CD4-positive, CD25-positive, alpha-beta regulatory T cell (primary cell): ENCODE measurements around the gene SHC4. TPM values are rescaled to one million over a fixed set of nuclear protein-coding genes. Genes with fewer than 3 reads are reported as not detected.

ENCODE experiments used
- ATAC-seq, 2 donors: fragments of 150-1000 bp; cut with Tn5 transposase; one replicate each; pipeline ENCODE4 v1.10.0; 2021; ENCODE audit warnings: low read depth in 2 of 2, moderate number of reproducible peaks in 2 of 2, moderate library complexity in 1 of 2
- DNase-seq, 3 donors: peaks; one replicate each; pipeline versions ENCODE4 v3.0.0 to v3.0.0-alpha.2; 2012 to 2022; ENCODE audit warnings: mixed read lengths in 1 of 3
- H3K27ac ChIP-seq: one replicate; pipeline ENCODE4 v1.7.0; 2013; ENCODE audit warnings: mild to moderate bottlenecking, low read length; ENCODE audit not compliant: insufficient read depth, poor library complexity, severe bottlenecking
- H3K27me3 ChIP-seq: one replicate; pipeline ENCODE4 v1.7.0; 2013; ENCODE audit warnings: low read length; ENCODE audit not compliant: control insufficient read depth, insufficient read depth
- H3K36me3 ChIP-seq: one replicate; pipeline ENCODE4 v1.7.0; 2013; ENCODE audit warnings: mild to moderate bottlenecking, low read length, moderate library complexity; ENCODE audit not compliant: control insufficient read depth, insufficient read depth
- H3K4me1 ChIP-seq: 2 replicates; pipeline ENCODE4 v1.7.0; 2013; ENCODE audit warnings: mild to moderate bottlenecking, low read length; ENCODE audit not compliant: insufficient read depth, control insufficient read depth, poor library complexity, severe bottlenecking
- H3K4me3 ChIP-seq: one replicate; pipeline ENCODE4 v1.7.0; 2013; ENCODE audit warnings: low read depth, mild to moderate bottlenecking, low read length, moderate library complexity
- H3K9me3 ChIP-seq, 2 experiments: 1 replicate in 1 of 2; 2 replicates in 1 of 2; pipeline ENCODE4 v1.7.0; 2013; ENCODE audit warnings: low read length in 2 of 2, mild to moderate bottlenecking in 1 of 2, moderate library complexity in 1 of 2; ENCODE audit not compliant: control insufficient read depth in 2 of 2
- H3K27ac Mint-ChIP-seq, 3 donors: one replicate each; pipeline ENCODE4 v1.8.0; 2020 to 2022; ENCODE audit warnings: mild to moderate bottlenecking in 3 of 3, mixed read lengths in 3 of 3, moderate library complexity in 2 of 3
- H3K27me3 Mint-ChIP-seq: one replicate; pipeline ENCODE4 v1.8.0; 2022; ENCODE audit warnings: mild to moderate bottlenecking, mixed read lengths
- H3K36me3 Mint-ChIP-seq: one replicate; pipeline ENCODE4 v1.8.0; 2020; ENCODE audit warnings: mixed read lengths
- H3K4me1 Mint-ChIP-seq, 4 donors: one replicate each; pipeline ENCODE4 v1.8.0; 2020 to 2022; ENCODE audit warnings: mixed read lengths in 4 of 4, mild to moderate bottlenecking in 1 of 4
- H3K4me3 Mint-ChIP-seq, 4 donors: one replicate each; pipeline ENCODE4 v1.8.0; 2020 to 2022; ENCODE audit warnings: mild to moderate bottlenecking in 4 of 4, mixed read lengths in 4 of 4, moderate library complexity in 3 of 4
- H3K9me3 Mint-ChIP-seq, 7 donors: one replicate each; pipeline ENCODE4 v1.8.0; 2020 to 2022; ENCODE audit warnings: mixed read lengths in 7 of 7, mild to moderate bottlenecking in 3 of 7, moderate library complexity in 2 of 7
- polyA plus RNA-seq, 4 donors: library from polyadenylated mRNA; unstranded; fragments of 300-500 nt; fragmentation: Illumina TruSeq; gene quantifications; one replicate each; pipeline ENCODE4 v1.2.3, GENCODE V29; 2021
- total RNA-seq: library from RNA; stranded (reverse); gene quantifications from one replicate; pipeline ENCODE4 v1.2.3, GENCODE V29; 2022

Gene SHC4
- total and polyA plus RNA-seq, 5 donors from 2014 or later: not detected

- H3K4me3 ChIP-seq: no peak overlapping the region
- H3K27ac ChIP-seq: no peak overlapping the region
- Mint-ChIP-seq H3K4me3 (no peak overlapping the region), H3K36me3 (peaks cover 6% of the 10 kb centered on the region), H3K27ac (no peak overlapping the region), H3K9me3 (no peaks in the 10 kb centered on the region), H3K4me1 (peaks cover 0 to 6% (median 0%) of the 10 kb centered on the region in 4 donors), H3K27me3 (no peaks in the 10 kb centered on the region)
- no peaks in the 10 kb centered on the region for H3K9me3 ChIP-seq
- no peaks in the 10 kb centered on the region for H3K4me1 ChIP-seq
- DNase-seq: no peak
- H3K27me3 ChIP-seq: peaks cover 1% of the 10 kb centered on the region
- H3K36me3 ChIP-seq: peaks cover 9% of the 10 kb centered on the region
- ATAC-seq: no peak
Observed at GRCh38 chr15:48986240-48986639, 22.5 kb upstream of the SHC4 start.

GRCh38 chr15:48985516-48985915 is 21.8 kb upstream of the SHC4 start:
- no peaks in the 10 kb centered on the region for H3K9me3 Mint-ChIP-seq
- ATAC-seq: no peak

GRCh38 chr15:48984811-48985352 is 21.2 kb upstream of the SHC4 start:
- Histone ChIP-seq H3K27ac (no peak overlapping the region), H3K4me1 (no peaks in the 10 kb centered on the region), H3K36me3 (peaks cover 3% of the 10 kb centered on the region), H3K27me3 (peaks cover 5% of the 10 kb centered on the region), H3K4me3 (no peak overlapping the region), H3K9me3 (no peaks in the 10 kb centered on the region)
- Mint-ChIP-seq H3K36me3 (no peaks in the 10 kb centered on the region), H3K27ac (no peak overlapping the region), H3K9me3 (no peaks in the 10 kb centered on the region), H3K4me3 (no peak overlapping the region), H3K4me1 (no peaks in the 10 kb centered on the region), H3K27me3 (peaks cover 5% of the 10 kb centered on the region)
- no peak for DNase-seq
- no peak for ATAC-seq

More at GRCh38 chr15:48985516-48985915, 21.8 kb upstream of the SHC4 start:
- Histone ChIP-seq H3K9me3 (no peaks in the 10 kb centered on the region), H3K27ac (no peak overlapping the region), H3K4me1 (no peaks in the 10 kb centered on the region), H3K36me3 (peaks cover 6% of the 10 kb centered on the region), H3K27me3 (peaks cover 5% of the 10 kb centered on the region), H3K4me3 (no peak overlapping the region)
- H3K27me3 Mint-ChIP-seq: no peaks in the 10 kb centered on the region
- H3K4me3 Mint-ChIP-seq: no peak overlapping the region
- H3K27ac Mint-ChIP-seq: no peak overlapping the region
- no peak for DNase-seq
- H3K36me3 Mint-ChIP-seq: peaks cover 3% of the 10 kb centered on the region
- peaks cover 0 to 3% (median 0%) of the 10 kb centered on the region in 4 donors for H3K4me1 Mint-ChIP-seq

GRCh38 chr15:48984021-48984710 is 20.4 kb upstream of the SHC4 start:
- Mint-ChIP-seq H3K27me3 (peaks cover 9% of the 10 kb centered on the region), H3K36me3 (no peaks in the 10 kb centered on the region), H3K9me3 (no peaks in the 10 kb centered on the region), H3K27ac (no peak overlapping the region), H3K4me3 (no peak overlapping the region), H3K4me1 (no peaks in the 10 kb centered on the region)
- peaks cover 3% of the 10 kb centered on the region for H3K36me3 ChIP-seq
- H3K9me3 ChIP-seq: no peaks in the 10 kb centered on the region
- no peaks in the 10 kb centered on the region for H3K4me1 ChIP-seq
- H3K27me3 ChIP-seq: peaks cover 8% of the 10 kb centered on the region
- no peak for ATAC-seq
- H3K27ac ChIP-seq: no peak overlapping the region
- no peak for DNase-seq
- no peak overlapping the region for H3K4me3 ChIP-seq

- DNase-seq (no peak), ATAC-seq (no peak)
- Mint-ChIP-seq H3K36me3 (no peaks in the 10 kb centered on the region), H3K27me3 (peaks cover 9% of the 10 kb centered on the region), H3K4me1 (no peaks in the 10 kb centered on the region), H3K9me3 (no peaks in the 10 kb centered on the region), H3K27ac (no peak overlapping the region), H3K4me3 (no peak overlapping the region)
- no peak overlapping the region for H3K4me3 ChIP-seq
- H3K36me3 ChIP-seq: peaks cover 2% of the 10 kb centered on the region
- peaks cover 13% of the 10 kb centered on the region for H3K27me3 ChIP-seq
- H3K4me1 ChIP-seq: no peaks in the 10 kb centered on the region
- no peak overlapping the region for H3K27ac ChIP-seq
- no peaks in the 10 kb centered on the region for H3K9me3 ChIP-seq
Observed at GRCh38 chr15:48983300-48983699, 19.6 kb upstream of the SHC4 start.

- H3K9me3 ChIP-seq: no peaks in the 10 kb centered on the region
- Mint-ChIP-seq H3K27me3 (peaks cover 19% of the 10 kb centered on the region), H3K4me1 (no peaks in the 10 kb centered on the region), H3K4me3 (no peak overlapping the region), H3K9me3 (no peaks in the 10 kb centered on the region), H3K27ac (no peak overlapping the region), H3K36me3 (no peaks in the 10 kb centered on the region)
- H3K4me3 ChIP-seq: no peak overlapping the region
- DNase-seq: no peak
- ATAC-seq: no peak
- peaks cover 13% of the 10 kb centered on the region for H3K27me3 ChIP-seq
- H3K4me1 ChIP-seq: no peaks in the 10 kb centered on the region
- no peaks in the 10 kb centered on the region for H3K36me3 ChIP-seq
- H3K27ac ChIP-seq: no peak overlapping the region
Observed at GRCh38 chr15:48981941-48982340, 18.2 kb upstream of the SHC4 start.

GRCh38 chr15:48978638-48979037 is 14.9 kb upstream of the SHC4 start:
- no peaks in the 10 kb centered on the region for H3K9me3 ChIP-seq
- ATAC-seq (no peak), DNase-seq (no peak)
- Mint-ChIP-seq H3K4me3 (no peak overlapping the region), H3K27ac (no peak overlapping the region), H3K27me3 (peaks cover 22% of the 10 kb centered on the region), H3K36me3 (no peaks in the 10 kb centered on the region), H3K9me3 (no peaks in the 10 kb centered on the region), H3K4me1 (peaks cover 0 to 7% (median 3%) of the 10 kb centered on the region in 4 donors)
- H3K27me3 ChIP-seq: peaks cover 13% of the 10 kb centered on the region
- peaks cover 10% of the 10 kb centered on the region for H3K4me1 ChIP-seq
- no peak overlapping the region for H3K4me3 ChIP-seq
- no peaks in the 10 kb centered on the region for H3K36me3 ChIP-seq
- H3K27ac ChIP-seq: no peak overlapping the region
